Hematopoietic multipotent progenitor cell treated with erythropoietin and hydrocortisone succinate and interleukin-3 and kit ligand, for 4 days (in vitro differentiated cells): ENCODE data around the gene KIF27.
"Not testable (repeated sequence)": the region's sequence is repeated elsewhere in the genome, so short reads cannot be mapped to it uniquely, and the experiment has no call there.

Experiments used
- DNase-seq: peaks from one replicate; pipeline ENCODE4 v3.0.0-alpha.2; 2015

The KIF27 gene

GRCh38 chr9:83930881-83931280, 9.6 kb upstream of the KIF27 start:
- no peak for DNase-seq

DNA sequence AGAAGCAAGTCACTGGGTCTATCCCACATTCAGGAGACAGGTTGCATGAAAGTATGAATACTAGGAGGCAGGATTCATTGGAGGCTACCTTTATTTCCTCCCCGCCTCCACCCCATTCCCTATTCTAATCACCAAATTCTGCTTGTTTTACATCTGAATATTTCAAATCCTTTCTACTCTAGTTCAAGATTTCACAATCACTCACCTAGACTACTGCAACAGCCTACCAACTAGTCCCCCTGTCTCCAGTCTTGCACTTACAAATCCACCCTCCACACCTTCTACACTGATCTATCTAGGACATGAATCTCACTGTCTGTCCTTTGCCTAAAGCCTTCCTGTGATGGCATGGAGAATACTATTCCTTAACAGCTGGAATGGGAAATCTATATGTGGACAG, 6.4 kb upstream of the KIF27 start:
- DNase-seq, result no peak

DNA sequence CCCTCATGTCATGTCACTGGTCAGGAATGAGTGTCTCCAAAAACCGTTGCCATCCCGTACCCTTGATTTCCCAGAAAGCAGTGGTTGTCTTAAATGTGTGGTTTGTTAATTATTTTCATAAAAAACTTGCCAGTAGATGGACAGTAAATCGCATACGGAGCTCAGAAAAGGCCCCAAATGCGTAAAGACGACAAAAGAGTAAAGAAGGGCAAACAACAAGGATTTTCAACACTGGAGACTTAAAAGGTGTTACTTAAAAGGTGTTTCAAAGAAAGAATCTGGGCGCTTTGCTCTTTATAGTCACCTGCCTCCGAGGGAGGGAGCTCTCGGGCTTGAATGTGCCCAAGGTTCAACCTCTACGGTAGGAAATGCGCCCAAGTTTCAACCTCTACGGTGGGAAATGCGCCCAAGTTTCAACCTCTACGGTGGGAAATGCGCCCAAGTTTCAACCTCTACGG, 734 bp downstream of the KIF27 start:
- no peak for DNase-seq

DNA sequence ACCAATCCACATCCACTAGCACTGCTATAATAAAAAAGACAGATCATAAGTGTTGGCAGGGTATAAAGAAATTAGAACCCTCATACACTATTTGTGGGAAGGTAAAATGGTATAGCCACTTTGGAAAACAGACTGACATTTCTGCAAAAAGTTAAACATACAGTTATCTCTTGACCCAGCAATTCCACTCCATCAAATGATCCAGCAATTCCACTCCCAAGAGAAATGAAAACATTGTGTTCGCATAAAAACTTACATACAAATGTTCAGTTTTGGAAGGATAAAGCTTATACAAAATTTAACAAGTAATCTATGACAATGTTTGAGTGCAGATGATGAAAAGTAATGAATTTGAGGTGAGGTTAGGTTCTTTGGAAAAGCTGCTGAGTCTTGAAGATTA, 2.1 kb downstream of the KIF27 start:
- no peak for DNase-seq

DNA sequence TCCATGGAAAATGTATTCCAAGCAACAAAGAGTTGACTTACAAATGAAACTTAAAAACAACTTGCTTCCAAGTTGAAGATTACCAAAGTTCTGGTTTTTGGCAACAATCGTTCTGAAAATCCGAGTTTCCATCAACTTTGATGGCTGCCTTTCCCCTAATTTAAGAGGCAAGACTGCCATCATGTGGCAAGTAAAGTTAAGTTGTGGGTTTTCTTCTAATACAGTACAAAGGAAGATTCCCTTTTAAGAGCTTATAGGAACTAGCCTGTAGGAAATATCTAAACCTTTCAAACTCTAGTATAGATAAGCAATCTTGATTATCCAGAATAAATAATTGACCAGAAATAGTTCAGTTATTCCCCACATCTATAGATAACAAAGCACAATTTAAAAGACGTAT, 9.0 kb downstream of the KIF27 start:
- DNase-seq, result peak; percentile 51

DNA sequence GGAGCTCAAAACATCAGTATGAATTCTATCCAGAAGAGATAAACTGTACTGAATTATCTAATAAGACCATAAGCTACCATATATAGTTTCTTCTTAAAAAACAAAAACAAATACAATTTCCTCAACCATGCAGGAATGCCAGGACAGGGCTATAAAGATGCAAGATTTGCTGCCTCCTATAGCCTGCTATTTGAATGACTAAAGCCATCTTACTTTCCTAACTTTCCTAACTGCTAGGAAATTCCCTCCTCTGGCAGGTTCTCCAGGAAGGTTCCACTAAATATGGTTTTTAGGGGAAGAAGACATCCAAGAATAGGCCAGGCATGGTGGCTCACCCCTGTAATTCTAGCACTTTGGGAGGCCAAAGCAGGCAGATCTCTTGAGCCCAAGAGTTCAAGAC, 15.1 kb downstream of the KIF27 start:
- DNase-seq, result no peak

DNA sequence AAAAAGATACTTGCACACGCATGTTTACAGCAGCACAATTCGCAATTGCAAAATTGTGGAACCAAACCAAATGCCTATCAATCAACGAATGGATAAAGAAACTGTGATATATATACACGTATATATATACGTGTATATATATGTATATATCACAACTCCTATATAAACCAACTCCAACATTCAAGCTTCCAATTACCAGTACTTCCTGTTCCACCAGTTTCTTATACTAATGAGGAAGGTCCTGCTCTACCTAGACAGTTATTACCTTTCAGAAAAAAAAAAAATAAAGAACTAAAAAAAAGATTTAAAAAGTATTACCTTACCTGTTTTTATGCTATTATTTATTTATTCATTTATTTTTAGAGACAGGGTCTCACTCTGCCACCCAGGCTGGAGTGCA, 20.6 kb downstream of the KIF27 start:
- DNase-seq, result not testable (repeated sequence)

- DNase-seq, result peak; percentile 2
Observed at GRCh38 chr9:83894301-83894700, 26.9 kb downstream of the KIF27 start.

GRCh38 chr9:83886498-83886897, 34.7 kb downstream of the KIF27 start:
- not testable (repeated sequence) for DNase-seq

GRCh38 chr9:83885559-83886240, 35.5 kb downstream of the KIF27 start:
- not testable (repeated sequence) for DNase-seq

- DNase-seq, result not testable (repeated sequence)
Observed at GRCh38 chr9:83881687-83882408, 39.4 kb downstream of the KIF27 start.

- DNase-seq, result not testable (repeated sequence)
Observed at GRCh38 chr9:83875559-83875958, 45.7 kb downstream of the KIF27 start.

GRCh38 chr9:83849895-83850294, 71.3 kb downstream of the KIF27 start:
- DNase-seq, result not testable (repeated sequence)

- not testable (repeated sequence) for DNase-seq
Observed at GRCh38 chr9:83837070-83837643, 84.1 kb downstream of the KIF27 start.

DNA sequence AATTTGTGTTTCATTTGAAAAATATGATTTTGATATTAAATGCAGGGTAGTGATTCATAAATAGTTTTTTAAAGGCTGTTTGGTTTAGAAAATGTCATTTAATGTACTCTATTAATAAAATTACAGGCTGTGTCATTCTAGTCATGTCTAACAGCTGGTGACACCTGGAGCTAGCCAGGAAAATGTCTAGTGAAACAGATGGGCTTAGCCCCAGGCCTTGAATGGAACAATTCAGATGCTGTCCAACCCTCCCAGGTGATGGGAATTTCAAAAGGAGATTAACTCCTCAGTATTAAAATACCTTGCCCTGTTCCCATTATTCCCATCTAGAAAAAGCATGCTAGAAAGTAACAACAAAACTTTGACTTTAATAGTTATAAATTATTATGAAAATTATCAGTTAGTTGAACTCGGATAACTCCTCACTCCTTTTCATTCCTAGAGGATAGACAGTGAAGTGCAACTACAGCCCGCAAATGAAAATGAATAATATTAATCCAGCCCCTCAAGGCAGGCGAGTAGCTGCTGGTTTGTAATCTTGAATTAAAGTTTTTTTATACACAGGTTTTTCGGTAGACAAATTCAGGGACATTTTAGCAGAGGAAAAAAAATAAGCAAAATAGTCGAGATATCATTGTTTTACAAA, 90.7 kb downstream of the KIF27 start:
- not testable (repeated sequence) for DNase-seq

DNA sequence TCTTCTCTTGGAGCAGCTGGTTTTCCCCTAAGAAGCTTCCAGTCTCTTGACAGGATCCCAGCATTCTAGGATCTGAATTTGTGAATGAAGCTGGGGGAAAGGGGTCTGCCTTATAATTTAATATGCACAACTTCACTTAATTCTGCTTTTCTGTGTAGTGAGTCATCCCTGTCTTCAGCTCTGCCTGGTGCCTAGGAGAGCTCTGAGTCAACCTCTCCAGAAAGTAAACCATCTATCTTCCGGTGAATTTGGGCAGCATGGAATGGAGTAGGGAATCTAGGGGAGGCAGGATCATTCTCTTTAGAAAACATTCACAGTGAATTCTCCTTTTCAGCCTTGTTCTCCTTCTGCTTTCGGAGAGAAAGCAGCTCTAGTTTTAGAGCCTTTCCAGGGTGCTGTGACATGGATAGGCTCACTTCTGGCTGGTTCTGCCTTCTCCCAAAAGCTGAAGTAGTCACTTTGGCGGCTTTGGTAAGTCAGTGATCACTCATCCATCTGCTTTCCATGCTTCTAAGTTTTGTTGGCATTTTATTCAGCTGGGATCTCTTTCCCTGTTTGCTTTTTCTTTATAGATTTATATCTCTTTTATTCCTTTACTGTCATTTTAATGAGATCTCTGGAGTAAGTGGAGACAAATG, 96.1 kb downstream of the KIF27 start:
- not testable (repeated sequence) for DNase-seq

DNA sequence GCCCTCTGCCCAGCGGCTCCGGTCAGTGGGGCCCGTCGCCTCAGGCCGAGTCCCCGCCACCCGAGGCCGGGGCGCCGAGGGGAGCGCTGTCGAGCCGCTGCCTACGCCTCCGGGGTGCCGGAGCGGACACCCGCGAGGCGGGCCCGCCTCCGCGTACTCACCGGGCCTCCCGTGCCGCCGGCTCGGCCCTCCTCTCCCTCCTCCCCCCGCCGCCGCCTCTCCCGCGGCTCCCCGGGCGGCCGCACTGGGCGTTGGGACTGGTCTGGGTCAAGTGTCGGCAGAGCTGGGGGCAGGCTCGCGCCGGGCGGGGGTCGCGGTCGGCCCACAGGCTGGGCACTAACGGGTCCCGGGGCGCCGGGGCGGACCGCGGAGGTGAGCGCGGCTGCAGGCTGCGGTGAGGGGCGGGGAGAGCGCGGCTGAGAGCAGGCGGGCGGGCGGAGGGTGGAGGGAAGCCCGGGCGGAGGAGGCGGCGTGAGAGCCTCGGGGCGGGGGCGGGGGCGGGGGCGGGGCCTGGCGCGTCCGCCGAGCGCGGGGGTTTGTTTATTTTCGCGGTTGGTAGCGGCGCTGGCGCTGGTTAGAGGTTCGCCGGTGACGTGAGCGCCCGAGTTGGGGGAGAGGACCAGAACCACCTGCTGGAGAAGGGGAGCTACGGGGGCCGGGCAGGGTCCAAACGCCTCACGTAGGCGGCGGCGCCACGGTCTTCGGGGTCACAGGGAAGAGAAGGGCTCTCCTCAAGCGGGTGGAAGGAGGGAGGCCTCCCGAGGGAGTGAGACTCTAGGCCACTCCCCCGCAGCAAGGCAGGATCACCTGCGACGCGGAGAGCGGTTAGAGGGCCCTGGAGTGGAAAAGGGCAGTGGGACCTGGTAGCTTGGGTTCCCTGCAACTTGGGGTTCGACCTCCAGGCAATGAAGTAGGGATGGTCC, 103.6 kb downstream of the KIF27 start, which contains the start of gene GKAP1:
Gene GKAP1 (minus strand): TSS at position 414 of the 923 bp plus-strand sequence. CDS start 11,252 bp downstream, outside the sequence.
- DNase-seq, result peak; percentile 89

GRCh38 chr9:83817011-83817355, 104.2 kb downstream of the KIF27 start:
- DNase-seq, result peak; percentile 33

DNA sequence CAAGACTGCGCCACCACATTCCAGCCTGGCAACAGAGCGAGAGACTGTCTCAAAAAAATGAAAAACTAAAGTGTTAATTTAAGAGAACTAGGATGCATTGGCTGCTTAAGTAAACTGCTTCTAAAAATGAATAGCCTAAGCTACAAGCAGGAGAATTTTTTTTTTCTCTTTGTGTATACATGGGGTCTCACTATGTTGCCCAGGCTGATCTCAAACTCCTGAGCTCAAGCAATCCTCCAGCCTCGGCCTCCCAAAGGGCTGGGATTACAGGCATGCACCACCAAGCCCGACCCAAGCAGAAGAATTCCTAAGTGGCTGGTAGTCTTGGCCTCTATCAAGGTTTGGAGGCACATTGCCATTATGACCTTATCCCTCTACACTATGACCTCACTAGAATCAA, 106.1 kb downstream of the KIF27 start:
- not testable (repeated sequence) for DNase-seq

- DNase-seq, result peak; percentile 46
Observed at GRCh38 chr9:83809213-83809612, 112.0 kb downstream of the KIF27 start.

DNA sequence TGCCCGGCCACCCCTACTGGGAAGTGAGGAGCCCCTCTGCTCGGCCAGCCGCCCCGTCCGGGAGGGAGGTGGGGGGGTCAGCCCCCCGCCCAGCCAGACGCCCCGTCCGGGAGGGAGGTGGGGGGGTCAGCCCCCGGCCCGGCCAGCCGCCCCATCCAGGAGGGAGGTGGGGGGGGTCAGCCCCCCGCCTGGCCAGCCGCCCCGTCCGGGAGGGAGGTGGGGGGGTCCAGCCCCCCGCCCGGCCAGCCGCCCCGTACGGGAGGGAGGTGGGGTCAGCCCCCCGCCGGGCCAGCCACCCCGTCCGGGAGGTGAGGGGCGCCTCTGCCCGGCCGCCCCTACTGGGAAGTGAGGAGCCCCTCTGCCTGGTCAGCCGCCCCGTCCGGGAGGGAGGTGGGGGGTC, 116.8 kb downstream of the KIF27 start:
- not testable (repeated sequence) for DNase-seq

GRCh38 chr9:83803941-83804340, 117.3 kb downstream of the KIF27 start:
- not testable (repeated sequence) for DNase-seq
